ENCODE measurements around the gene SETD4. TPM values are rescaled to one million over a fixed set of nuclear protein-coding genes. Genes with fewer than 3 reads are reported as not detected.

SETD4 gene
- total and polyA plus RNA-seq, 2 of the 13 experiments (the other 11 are each of a cell fraction or from before 2014, with no cell fraction given) = 7.1 to 14.4 TPM

DNA sequence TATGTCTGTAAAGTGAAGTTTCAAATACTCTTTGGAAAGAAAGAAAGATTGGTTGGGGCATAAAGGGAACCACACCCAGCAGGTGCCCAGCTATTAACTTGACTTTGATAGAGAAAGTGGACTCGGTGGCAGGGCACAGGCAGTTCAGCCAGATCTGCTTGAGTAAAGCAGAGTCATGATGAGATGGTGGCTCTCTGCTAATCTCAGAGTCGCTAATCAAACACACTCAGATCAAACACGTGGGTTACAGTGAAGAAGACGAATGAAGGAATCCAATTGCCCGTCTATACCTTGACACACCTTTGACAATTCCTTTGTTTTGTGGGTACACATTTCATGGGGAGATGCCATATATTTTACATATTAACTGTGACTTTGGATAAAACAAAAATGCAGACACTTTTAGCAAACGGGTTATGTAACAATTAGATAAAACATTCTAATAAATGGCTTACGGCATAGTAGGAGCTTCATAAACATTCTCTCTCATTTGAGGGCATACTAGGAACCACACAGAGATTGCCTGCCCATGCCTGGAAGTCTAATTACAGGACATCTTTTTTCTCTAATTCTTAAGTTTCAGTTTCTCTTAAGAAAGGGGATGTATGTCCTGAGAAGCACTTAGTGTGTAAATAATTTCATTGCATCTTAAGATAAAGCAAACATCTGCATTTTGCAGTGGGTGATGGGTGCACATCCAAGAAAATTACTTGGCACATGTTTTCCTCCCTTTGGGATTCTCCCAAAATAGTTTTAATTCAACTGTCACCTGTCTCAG lies 16.7 kb upstream of the SETD4 start:
- Histone ChIP-seq H2AFZ (ENCODE audit: low read length) (no peak overlapping the region), H3K79me2 (ENCODE audit: insufficient read depth, low read length) (no peaks in the 10 kb centered on the region), H4K20me1 (ENCODE audit: insufficient read depth, low read length) (no peaks in the 10 kb centered on the region), H3K9ac (ENCODE audit: insufficient read depth, low read depth, low read length) (no peak overlapping the region), H3K36me3 (replicated peaks in 1 of 2; ENCODE audit: control insufficient read depth in 1 of 2, insufficient read depth in 2 of 2, low read length in 2 of 2) (no peaks in the 10 kb centered on the region), H3K9me3 (ENCODE audit: low read length) (no peaks in the 10 kb centered on the region), H3K27ac (ENCODE audit: extremely low read length, insufficient read depth, low read length) (no peak overlapping the region), H3K4me1 (ENCODE audit: insufficient read depth, low read length) (peaks cover 36% of the 10 kb centered on the region), H3K4me2 (ENCODE audit: low read depth, low read length) (no peak overlapping the region), H3K4me3 (replicated peaks in 1 of 3; ENCODE audit: insufficient read depth in 1 of 3, low read depth in 2 of 3, low read length in 3 of 3) (no peak overlapping the region), H3K27me3 (ENCODE audit: control insufficient read depth in 1 of 2, insufficient read depth in 2 of 2, low read length in 2 of 2) (no peaks in the 10 kb centered on the region; a peak in 1 of 5 replicates)
- intact Hi-C loops (cut with micrococcal nuclease; ENCODE audit: unreplicated experiment) = no loop called here
- ATAC-seq (no peak), FAIRE-seq (no peak), DNase-seq (ENCODE audit: low spot score) (no peak)
- CTCF ChIA-PET (ENCODE audit: low intra/inter-chr PET ratio, low total read pairs) = no interaction called here
- TF ChIP-seq ARID3A (IDR thresholded peaks at IDR 0.05; ENCODE audit: low read depth, low read length) = no peak
- 71% methylated on average over 7 of the region's 7 CpGs for WGBS (ENCODE audit: low lambda C conversion rate)
- no TSS peak for BruUV-seq (replicated peaks)
- in situ Hi-C loops (cut with HindIII; ENCODE audit: extremely low pct_ligation_motif_present, low pct_unique_long_range_greater_than_20kb) = no loop called here
- POLR2A ChIA-PET = interaction anchor here (2.1 kb wide), 1 partner anchor 17 kb away, joined by 7 read pairs; the partner anchor contains the start of gene SETD4

DNA sequence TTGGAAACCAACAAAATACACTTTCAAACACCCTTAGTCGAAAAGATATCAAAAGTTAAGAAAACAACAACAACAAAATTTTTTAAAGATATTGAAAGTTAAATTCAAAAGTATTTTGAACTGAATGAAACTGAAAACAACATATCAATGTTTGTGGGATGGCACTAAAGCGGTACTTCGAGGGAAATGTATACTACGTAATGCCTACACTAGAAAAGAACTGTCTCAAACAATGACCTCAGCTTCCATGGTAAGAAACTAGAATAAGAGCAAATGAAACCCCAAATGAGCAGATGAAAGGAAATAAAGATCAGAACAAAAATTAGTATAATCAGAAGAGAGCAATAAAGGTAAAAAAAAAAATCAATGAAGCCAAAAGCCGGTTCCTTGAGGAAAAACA lies 15.6 kb upstream of the SETD4 start:
- CTCF ChIA-PET (ENCODE audit: low intra/inter-chr PET ratio, low total read pairs) = no interaction called here
- WGBS (ENCODE audit: low lambda C conversion rate) = 79% methylated on average over 5 of the region's 5 CpGs
- no peak for ATAC-seq
- Histone ChIP-seq H3K4me3 (replicated peaks in 1 of 3; ENCODE audit: insufficient read depth in 1 of 3, low read depth in 2 of 3, low read length in 3 of 3) (no peak overlapping the region), H2AFZ (ENCODE audit: low read length) (no peak overlapping the region), H3K9me3 (ENCODE audit: low read length) (no peaks in the 10 kb centered on the region), H3K79me2 (ENCODE audit: insufficient read depth, low read length) (no peaks in the 10 kb centered on the region), H3K27me3 (ENCODE audit: control insufficient read depth in 1 of 2, insufficient read depth in 2 of 2, low read length in 2 of 2) (no peaks in the 10 kb centered on the region), H3K4me2 (ENCODE audit: low read depth, low read length) (no peak overlapping the region), H3K4me1 (ENCODE audit: insufficient read depth, low read length) (peaks cover 47% of the 10 kb centered on the region), H3K36me3 (replicated peaks in 1 of 2; ENCODE audit: control insufficient read depth in 1 of 2, insufficient read depth in 2 of 2, low read length in 2 of 2) (no peaks in the 10 kb centered on the region), H3K27ac (ENCODE audit: extremely low read length, insufficient read depth, low read length) (no peak overlapping the region), H4K20me1 (ENCODE audit: insufficient read depth, low read length) (no peaks in the 10 kb centered on the region), H3K9ac (ENCODE audit: insufficient read depth, low read depth, low read length) (no peak overlapping the region)
- no TSS peak for BruUV-seq (replicated peaks)
- in situ Hi-C loops (cut with HindIII; ENCODE audit: extremely low pct_ligation_motif_present, low pct_unique_long_range_greater_than_20kb) (no loop called here), intact Hi-C loops (cut with micrococcal nuclease; ENCODE audit: unreplicated experiment) (no loop called here)
- TF ChIP-seq ZNF3 (CRISPR knock-in tag; IDR thresholded peaks at IDR 0.05) = no peak
- TF ChIP-seq ARNT (IDR thresholded peaks at IDR 0.05) = no peak
- no peak for TF ChIP-seq NFYC (CRISPR knock-in tag; IDR thresholded peaks at IDR 0.05)
- no peak for TF ChIP-seq ZNF704 (CRISPR knock-in tag; IDR thresholded peaks at IDR 0.05; ENCODE audit: borderline replicate concordance)
- no peak for TF ChIP-seq CBX1 (IDR thresholded peaks at IDR 0.05; ENCODE audit: low read depth)
- no peak for TF ChIP-seq SRSF4 (IDR thresholded peaks at IDR 0.05; ENCODE audit: low read depth, low read length, poor library complexity, severe bottlenecking)
- no peak for TF ChIP-seq ZNF83 (CRISPR knock-in tag; IDR thresholded peaks at IDR 0.05; ENCODE audit: borderline replicate concordance)
- FAIRE-seq = no peak
- POLR2A ChIA-PET = no interaction called here
- no peak for DNase-seq (ENCODE audit: low spot score)

Measured in HepG2 (cell line).